Neural cell (in vitro differentiated cells): Measurements from ENCODE around the gene ME3. TPM values are rescaled to one million over a fixed set of nuclear protein-coding genes. Genes with fewer than 3 reads are reported as not detected.

Source experiments
- H2AFZ ChIP-seq: fragments of 200-600, 300-800 bp; sonication (generic), shearing (Covaris generic); 2 replicates; pipeline ENCODE4 v1.6.0; 2014; ENCODE audit warnings: low read depth, mild to moderate bottlenecking, antibody characterized with exemption, low read length, moderate library complexity
- H3F3A ChIP-seq: fragments of 200-600 bp; shearing (Covaris generic); 2 replicates; pipeline ENCODE4 v1.6.1; 2016; ENCODE audit warnings: mild to moderate bottlenecking, moderate library complexity, mixed read lengths, antibody characterized with exemption, low read length; ENCODE audit not compliant: insufficient read depth, poor library complexity, severe bottlenecking
- H3K27ac ChIP-seq: fragments of 200-600, 300-800 bp; sonication (generic), shearing (Covaris generic); 2 replicates; pipeline ENCODE4 v1.5.1; 2014; ENCODE audit warnings: mild to moderate bottlenecking, low read length, moderate library complexity
- H3K27me3 ChIP-seq: fragments of 300-800, 200-600 bp; sonication (generic), shearing (Covaris generic); 2 replicates; pipeline ENCODE4 v1.6.0; 2014; ENCODE audit warnings: mild to moderate bottlenecking, low read depth, low read length, moderate library complexity; ENCODE audit not compliant: insufficient read depth
- H3K36me3 ChIP-seq: fragments of 300-800, 200-600 bp; sonication (generic), shearing (Covaris generic); 2 replicates; pipeline ENCODE4 v1.5.1; 2014; ENCODE audit warnings: mild to moderate bottlenecking, antibody characterized with exemption, low read length, moderate library complexity; ENCODE audit not compliant: insufficient read depth
- H3K4me2 ChIP-seq: fragments of 300-800, 200-600 bp; sonication (generic), shearing (Covaris generic); 2 replicates; pipeline ENCODE4 v1.6.0; 2014; ENCODE audit warnings: mild to moderate bottlenecking, low read length
- H3K4me3 ChIP-seq: fragments of 300-800, 200-600 bp; sonication (generic), shearing (Covaris generic); 2 replicates; pipeline ENCODE4 v1.5.1; 2014; ENCODE audit warnings: mild to moderate bottlenecking, low read length, moderate library complexity
- H3K79me2 ChIP-seq: fragments of 200-600 bp; shearing (Covaris generic); replicated peaks from 2 replicates; pipeline ENCODE4 v1.6.0; 2014; ENCODE audit warnings: mild to moderate bottlenecking, low read length, moderate library complexity; ENCODE audit not compliant: insufficient read depth
- H3K9ac ChIP-seq: fragments of 300-800, 200-600 bp; sonication (generic), shearing (Covaris generic); 2 replicates; pipeline ENCODE4 v1.6.1; 2016; ENCODE audit warnings: mild to moderate bottlenecking, low read length, mixed read lengths
- H3K9me2 ChIP-seq: fragments of 200-600 bp; shearing (Covaris generic); 2 replicates; pipeline ENCODE4 v1.6.1; 2016; ENCODE audit warnings: mild to moderate bottlenecking, low read length, mixed read lengths; ENCODE audit not compliant: insufficient read depth
- H3K9me3 ChIP-seq: fragments of 200-600, 300-800 bp; sonication (generic), shearing (Covaris generic); 2 replicates; pipeline ENCODE4 v1.6.1; 2016; ENCODE audit warnings: mild to moderate bottlenecking, mixed run types, low read length, moderate library complexity, mixed read lengths
- H4K20me1 ChIP-seq: fragments of 200-600 bp; shearing (Covaris generic); 2 replicates; pipeline ENCODE4 v1.6.1; 2016; ENCODE audit warnings: mild to moderate bottlenecking, mixed run types; ENCODE audit not compliant: insufficient read depth
- EP300 ChIP-seq: fragments of 450-650 bp; conservative IDR thresholded peaks from 2 replicates; pipeline ENCODE4 v1.6.1; 2014; ENCODE audit warnings: antibody characterized with exemption, mild to moderate bottlenecking, moderate library complexity; ENCODE audit not compliant: poor library complexity, severe bottlenecking
- EZH2 ChIP-seq: fragments of 200-600, 300-800 bp; shearing (Covaris generic), sonication (generic); IDR thresholded peaks from 2 replicates; pipeline ENCODE4 v1.6.1; 2014; ENCODE audit warnings: antibody characterized with exemption, low read length, borderline replicate concordance, mild to moderate bottlenecking; ENCODE audit not compliant: insufficient read depth, poor library complexity, severe bottlenecking
- MXI1 ChIP-seq: fragments of 450-650 bp; conservative IDR thresholded peaks from 2 replicates; pipeline ENCODE4 v1.6.1; 2014; ENCODE audit warnings: antibody characterized with exemption, mild to moderate bottlenecking; ENCODE audit not compliant: poor library complexity, severe bottlenecking
- POLR2AphosphoS5 ChIP-seq: IDR thresholded peaks from 2 replicates; pipeline ENCODE4 v1.6.1; 2012
- RAD21 ChIP-seq: fragments of 450-650 bp; conservative IDR thresholded peaks from 2 replicates; pipeline ENCODE4 v1.6.1; 2014; ENCODE audit warnings: antibody characterized with exemption, mild to moderate bottlenecking, moderate library complexity
- SMC3 ChIP-seq: fragments of 450-650 bp; conservative IDR thresholded peaks from 2 replicates; pipeline ENCODE4 v1.6.1; 2014; ENCODE audit warnings: antibody characterized with exemption, mild to moderate bottlenecking, moderate library complexity; ENCODE audit not compliant: poor library complexity
- TAF1 ChIP-seq: IDR thresholded peaks from 2 replicates; pipeline ENCODE4 v1.6.1; 2012; ENCODE audit warnings: low read depth
- polyA plus RNA-seq: library from polyadenylated mRNA; depleted of rRNA; stranded (reverse); fragments of >200 nt; gene quantifications from 2 replicates; pipeline ENCODE4 v1.2.3, GENCODE V29; 2014
- TF ChIP-seq, protein P1 (sequence below): fragments of 450-650 bp; IDR thresholded peaks from 2 replicates; pipeline ENCODE4 v1.5.1; 2014; ENCODE audit warnings: antibody characterized with exemption, mild to moderate bottlenecking, moderate library complexity; ENCODE audit not compliant: poor library complexity, severe bottlenecking
- TF ChIP-seq, protein P2 (sequence below): IDR thresholded peaks from 2 replicates; pipeline ENCODE4 v1.6.1; 2012; ENCODE audit warnings: borderline replicate concordance

Gene ME3
- polyA plus RNA-seq, 1 donor from 2014 or later, result 2.1 TPM

DNA sequence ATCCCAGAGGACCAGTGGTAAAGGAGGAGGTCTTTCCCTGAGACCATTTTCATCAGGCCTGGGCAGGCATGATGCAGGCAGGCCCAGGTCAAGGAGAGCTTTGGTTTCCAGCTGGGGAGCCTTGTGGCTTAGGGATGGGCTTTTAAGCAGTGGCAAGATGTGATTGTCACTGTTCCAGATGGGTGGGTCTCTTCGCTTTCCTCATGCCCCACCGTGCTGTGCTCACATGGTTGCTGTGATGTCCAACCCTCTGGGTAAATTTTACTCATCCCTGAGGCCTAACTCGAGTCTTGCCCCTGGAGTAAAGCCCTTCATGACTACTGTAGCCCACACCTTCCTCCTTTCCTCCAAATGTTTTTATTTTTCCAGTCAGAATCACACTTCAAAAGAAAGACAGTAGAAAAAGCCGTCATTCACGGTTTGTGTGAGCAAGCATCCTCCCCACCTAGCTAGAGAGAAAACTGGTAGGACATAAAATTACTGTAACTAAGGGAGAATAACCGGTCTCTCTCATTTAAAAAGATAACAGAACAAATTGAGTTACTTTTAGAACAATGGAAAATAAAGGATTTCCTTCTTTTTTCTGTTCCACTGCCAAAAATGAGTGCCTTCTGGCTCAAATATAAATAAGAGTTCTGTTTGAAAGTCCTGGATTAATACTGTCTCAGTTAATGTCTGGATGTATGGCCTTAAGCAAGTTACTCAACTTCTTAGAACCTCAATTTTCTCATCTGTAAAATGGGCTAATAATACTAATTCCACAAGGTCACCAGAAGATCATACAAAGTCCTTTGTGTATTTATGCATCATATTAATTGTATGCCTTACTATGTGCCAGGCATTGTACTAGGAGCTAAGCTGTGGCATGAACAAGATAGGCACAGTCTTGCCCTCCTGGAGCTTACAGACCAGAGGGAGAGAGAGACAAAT is 84.9 kb downstream of the ME3 start:
- no peaks in the 10 kb centered on the region for H3K36me3 ChIP-seq
- no peaks in the 10 kb centered on the region for H3F3A ChIP-seq
- H3K4me2 ChIP-seq, result no peak overlapping the region

DNA sequence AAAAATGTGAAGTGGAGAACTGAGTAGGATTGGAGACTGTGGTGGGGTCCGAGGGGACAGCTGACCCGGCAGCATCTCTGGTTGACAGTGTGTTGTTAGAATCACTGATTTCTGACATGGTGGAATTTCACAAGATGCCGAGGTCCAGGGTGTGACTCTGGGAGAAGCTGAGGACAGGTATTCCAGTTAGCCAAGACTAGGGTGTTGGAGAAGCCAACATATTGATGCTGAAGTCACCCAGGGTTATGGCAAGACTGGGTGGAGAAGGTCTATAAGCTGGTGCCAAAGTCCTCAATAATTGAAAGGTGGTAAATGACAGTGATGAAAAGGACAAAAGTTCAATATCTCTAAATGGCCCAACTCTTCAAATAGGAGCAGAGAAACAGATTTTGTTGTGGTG is 86.1 kb downstream of the ME3 start:
- no peaks in the 10 kb centered on the region for H3K9me3 ChIP-seq
- no peaks in the 10 kb centered on the region for H3F3A ChIP-seq
- H3K79me2 ChIP-seq, result no peaks in the 10 kb centered on the region
- no peaks in the 10 kb centered on the region for H3K9me2 ChIP-seq
- H3K4me2 ChIP-seq, result no peak overlapping the region
- no peak overlapping the region for H3K27ac ChIP-seq
- TF ChIP-seq SMC3 (no peak), MXI1 (no peak), EZH2 (no peak), POLR2AphosphoS5 (no peak), EP300 (no peak), TAF1 (no peak), RAD21 (no peak)
- TF ChIP-seq, protein P1, sequence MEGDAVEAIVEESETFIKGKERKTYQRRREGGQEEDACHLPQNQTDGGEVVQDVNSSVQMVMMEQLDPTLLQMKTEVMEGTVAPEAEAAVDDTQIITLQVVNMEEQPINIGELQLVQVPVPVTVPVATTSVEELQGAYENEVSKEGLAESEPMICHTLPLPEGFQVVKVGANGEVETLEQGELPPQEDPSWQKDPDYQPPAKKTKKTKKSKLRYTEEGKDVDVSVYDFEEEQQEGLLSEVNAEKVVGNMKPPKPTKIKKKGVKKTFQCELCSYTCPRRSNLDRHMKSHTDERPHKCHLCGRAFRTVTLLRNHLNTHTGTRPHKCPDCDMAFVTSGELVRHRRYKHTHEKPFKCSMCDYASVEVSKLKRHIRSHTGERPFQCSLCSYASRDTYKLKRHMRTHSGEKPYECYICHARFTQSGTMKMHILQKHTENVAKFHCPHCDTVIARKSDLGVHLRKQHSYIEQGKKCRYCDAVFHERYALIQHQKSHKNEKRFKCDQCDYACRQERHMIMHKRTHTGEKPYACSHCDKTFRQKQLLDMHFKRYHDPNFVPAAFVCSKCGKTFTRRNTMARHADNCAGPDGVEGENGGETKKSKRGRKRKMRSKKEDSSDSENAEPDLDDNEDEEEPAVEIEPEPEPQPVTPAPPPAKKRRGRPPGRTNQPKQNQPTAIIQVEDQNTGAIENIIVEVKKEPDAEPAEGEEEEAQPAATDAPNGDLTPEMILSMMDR, result no peak
- TF ChIP-seq, protein P2, sequence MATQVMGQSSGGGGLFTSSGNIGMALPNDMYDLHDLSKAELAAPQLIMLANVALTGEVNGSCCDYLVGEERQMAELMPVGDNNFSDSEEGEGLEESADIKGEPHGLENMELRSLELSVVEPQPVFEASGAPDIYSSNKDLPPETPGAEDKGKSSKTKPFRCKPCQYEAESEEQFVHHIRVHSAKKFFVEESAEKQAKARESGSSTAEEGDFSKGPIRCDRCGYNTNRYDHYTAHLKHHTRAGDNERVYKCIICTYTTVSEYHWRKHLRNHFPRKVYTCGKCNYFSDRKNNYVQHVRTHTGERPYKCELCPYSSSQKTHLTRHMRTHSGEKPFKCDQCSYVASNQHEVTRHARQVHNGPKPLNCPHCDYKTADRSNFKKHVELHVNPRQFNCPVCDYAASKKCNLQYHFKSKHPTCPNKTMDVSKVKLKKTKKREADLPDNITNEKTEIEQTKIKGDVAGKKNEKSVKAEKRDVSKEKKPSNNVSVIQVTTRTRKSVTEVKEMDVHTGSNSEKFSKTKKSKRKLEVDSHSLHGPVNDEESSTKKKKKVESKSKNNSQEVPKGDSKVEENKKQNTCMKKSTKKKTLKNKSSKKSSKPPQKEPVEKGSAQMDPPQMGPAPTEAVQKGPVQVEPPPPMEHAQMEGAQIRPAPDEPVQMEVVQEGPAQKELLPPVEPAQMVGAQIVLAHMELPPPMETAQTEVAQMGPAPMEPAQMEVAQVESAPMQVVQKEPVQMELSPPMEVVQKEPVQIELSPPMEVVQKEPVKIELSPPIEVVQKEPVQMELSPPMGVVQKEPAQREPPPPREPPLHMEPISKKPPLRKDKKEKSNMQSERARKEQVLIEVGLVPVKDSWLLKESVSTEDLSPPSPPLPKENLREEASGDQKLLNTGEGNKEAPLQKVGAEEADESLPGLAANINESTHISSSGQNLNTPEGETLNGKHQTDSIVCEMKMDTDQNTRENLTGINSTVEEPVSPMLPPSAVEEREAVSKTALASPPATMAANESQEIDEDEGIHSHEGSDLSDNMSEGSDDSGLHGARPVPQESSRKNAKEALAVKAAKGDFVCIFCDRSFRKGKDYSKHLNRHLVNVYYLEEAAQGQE, result no peak
- H3K36me3 ChIP-seq, result no peaks in the 10 kb centered on the region
- H3K4me3 ChIP-seq, result no peak overlapping the region
- H3K9ac ChIP-seq, result no peak overlapping the region
- H4K20me1 ChIP-seq, result no peaks in the 10 kb centered on the region
- H2AFZ ChIP-seq, result no peak overlapping the region
- no peaks in the 10 kb centered on the region for H3K27me3 ChIP-seq

More for the DNA sequence above, 84.9 kb downstream of the ME3 start:
- no peak overlapping the region for H3K27ac ChIP-seq
- H3K9me2 ChIP-seq, result no peaks in the 10 kb centered on the region
- TF ChIP-seq, protein P1, result no peak
- TF ChIP-seq EZH2 (no peak), TAF1 (no peak), RAD21 (no peak), POLR2AphosphoS5 (no peak), MXI1 (no peak), SMC3 (no peak), EP300 (no peak)
- TF ChIP-seq, protein P2, result no peak
- H4K20me1 ChIP-seq, result no peaks in the 10 kb centered on the region
- H2AFZ ChIP-seq, result no peak overlapping the region
- no peak overlapping the region for H3K4me3 ChIP-seq
- no peaks in the 10 kb centered on the region for H3K9me3 ChIP-seq
- H3K9ac ChIP-seq, result no peak overlapping the region
- no peaks in the 10 kb centered on the region for H3K79me2 ChIP-seq
- H3K27me3 ChIP-seq, result no peaks in the 10 kb centered on the region
